HEK293 (cell line): ENCODE results near the gene PLEKHH2.

Experiments
- CTCF ChIA-PET: fragments of 350-600 bp; formaldehyde crosslinking; extraction: SDS; loops from one replicate; lab custom pipeline; 2021; ENCODE audit warnings: antibody characterized with exemption; lab: Yijun Ruan, JAX
- POLR2A ChIA-PET: fragments of 300-600 bp; formaldehyde crosslinking; extraction: SDS; loops from one replicate; lab custom pipeline; 2020; ENCODE audit warnings: antibody characterized with exemption, inconsistent platforms; lab: Yijun Ruan, JAX
- H3K27ac ChIP-seq: fragments of 200-500 bp; sonication (Bioruptor generic); 2 replicates; pipeline ENCODE4 v1.5.1; 2014; ENCODE audit warnings: low read depth, low read length, control low read depth, inconsistent platforms; ENCODE audit errors: extremely low read depth
- H3K36me3 ChIP-seq, 2 experiments: fragments of 200-500 bp in 1 of 2; sonication (Bioruptor generic) in 1 of 2; 1 replicate in 1 of 2; 2 replicates in 1 of 2; pipeline ENCODE4 v1.5.1; 2014 to 2017; ENCODE audit warnings: inconsistent platforms in 2 of 2, low read length in 2 of 2; ENCODE audit not compliant: control insufficient read depth in 2 of 2, insufficient read depth in 1 of 2
- H3K4me1 ChIP-seq: fragments of 200-500 bp; sonication (Bioruptor generic); 2 replicates; pipeline ENCODE4 v1.5.1; 2014; ENCODE audit warnings: mild to moderate bottlenecking, low read length, inconsistent platforms; ENCODE audit not compliant: control insufficient read depth, insufficient read depth
- H3K4me3 ChIP-seq: 2 replicates; pipeline ENCODE4 v1.5.1; 2011; ENCODE audit warnings: low read depth, mild to moderate bottlenecking, control low read depth, low read length, moderate library complexity
- H3K9me3 ChIP-seq: fragments of 200-500 bp; sonication (Bioruptor generic); 2 replicates; pipeline ENCODE4 v1.5.1; 2014; ENCODE audit warnings: low read depth, low read length, inconsistent platforms; ENCODE audit not compliant: control insufficient read depth, insufficient read depth
- EGR2 ChIP-seq: fragments of 450-650 bp; formaldehyde crosslinking; IDR thresholded peaks from 2 replicates; pipeline ENCODE4 v1.5.1; 2016; ENCODE audit warnings: low read depth, missing biosample characterization, missing genetic modification characterization
- GLI2 ChIP-seq: fragments of 450-650 bp; formaldehyde crosslinking; IDR thresholded peaks from 2 replicates; pipeline ENCODE4; 2017; ENCODE audit warnings: missing biosample characterization, missing genetic modification characterization, low read depth, borderline replicate concordance
- HOXC10 ChIP-seq: sonication (generic); formaldehyde crosslinking; IDR thresholded peaks from 2 replicates; pipeline ENCODE4 v1.8.1; 2023; ENCODE audit warnings: mild to moderate bottlenecking, missing genetic modification reagents
- IKZF3 ChIP-seq: fragments of 450-650 bp; IDR thresholded peaks from 2 replicates; pipeline ENCODE4 v1.5.0; 2018; ENCODE audit warnings: missing biosample characterization, mild to moderate bottlenecking, missing genetic modification characterization, moderate library complexity
- OVOL3 ChIP-seq: fragments of 450-650 bp; formaldehyde crosslinking; IDR thresholded peaks from 2 replicates; pipeline ENCODE4 v1.5.1; 2016; ENCODE audit warnings: missing biosample characterization, missing genetic modification characterization
- PATZ1 ChIP-seq: fragments of 450-650 bp; formaldehyde crosslinking; IDR thresholded peaks from 2 replicates; pipeline ENCODE4 v1.5.1; 2016; ENCODE audit warnings: missing biosample characterization, missing genetic modification characterization
- RBAK ChIP-seq: fragments of 450-650 bp; formaldehyde crosslinking; IDR thresholded peaks from 2 replicates; pipeline ENCODE4 v1.5.1; 2016; ENCODE audit warnings: missing biosample characterization, missing genetic modification characterization
- SCRT1 ChIP-seq: fragments of 450-650 bp; formaldehyde crosslinking; IDR thresholded peaks from 2 replicates; pipeline ENCODE4 v1.5.1; 2016; ENCODE audit warnings: missing biosample characterization, missing genetic modification characterization, borderline replicate concordance
- TCF7L2 ChIP-seq: IDR thresholded peaks from 2 replicates; pipeline ENCODE4 v1.6.1; 2011; ENCODE audit warnings: low read depth, mild to moderate bottlenecking, inconsistent platforms, low read length, moderate library complexity, borderline replicate concordance
- ZBTB1 ChIP-seq: fragments of 450-650 bp; formaldehyde crosslinking; IDR thresholded peaks from 2 replicates; pipeline ENCODE4 v1.5.1; 2016; ENCODE audit warnings: missing biosample characterization, missing genetic modification characterization
- ZNF140 ChIP-seq: fragments of 450-650 bp; formaldehyde crosslinking; IDR thresholded peaks from 2 replicates; pipeline ENCODE4 v1.5.1; 2016; ENCODE audit warnings: missing biosample characterization, missing genetic modification characterization
- ZNF146 ChIP-seq: fragments of 450-650 bp; formaldehyde crosslinking; IDR thresholded peaks from 2 replicates; pipeline ENCODE4 v1.5.1; 2016; ENCODE audit warnings: missing biosample characterization, missing genetic modification characterization
- ZNF174 ChIP-seq: fragments of 450-650 bp; formaldehyde crosslinking; IDR thresholded peaks from 2 replicates; pipeline ENCODE4 v1.5.0; 2017; ENCODE audit warnings: missing biosample characterization, mild to moderate bottlenecking, missing genetic modification characterization
- ZNF175 ChIP-seq: fragments of 450-650 bp; formaldehyde crosslinking; IDR thresholded peaks from 2 replicates; pipeline ENCODE4 v1.5.1; 2016; ENCODE audit warnings: missing biosample characterization, missing genetic modification characterization
- ZNF223 ChIP-seq: fragments of 450-650 bp; formaldehyde crosslinking; IDR thresholded peaks from 2 replicates; pipeline ENCODE4 v1.5.1; 2016; ENCODE audit warnings: missing biosample characterization, missing genetic modification characterization
- ZNF24 ChIP-seq: fragments of 450-650 bp; formaldehyde crosslinking; IDR thresholded peaks from 2 replicates; pipeline ENCODE4 v1.5.1; 2016; ENCODE audit warnings: missing biosample characterization, missing genetic modification characterization
- ZNF311 ChIP-seq: fragments of 450-650 bp; formaldehyde crosslinking; IDR thresholded peaks from 2 replicates; pipeline ENCODE4 v1.5.1; 2017; ENCODE audit warnings: missing biosample characterization, missing genetic modification characterization, borderline replicate concordance
- ZNF37A ChIP-seq: fragments of 450-650 bp; IDR thresholded peaks from 2 replicates; pipeline ENCODE4 v1.5.1; 2018; ENCODE audit warnings: missing biosample characterization, missing genetic modification characterization
- ZNF391 ChIP-seq: fragments of 450-650 bp; formaldehyde crosslinking; IDR thresholded peaks from 2 replicates; pipeline ENCODE4 v1.5.1; 2016; ENCODE audit warnings: low read depth, missing biosample characterization, missing genetic modification characterization, borderline replicate concordance
- ZNF394 ChIP-seq: fragments of 450-650 bp; formaldehyde crosslinking; IDR thresholded peaks from 2 replicates; pipeline ENCODE4 v1.5.1; 2016; ENCODE audit warnings: missing biosample characterization, missing genetic modification characterization, mild to moderate bottlenecking, moderate library complexity, borderline replicate concordance
- ZNF398 ChIP-seq: fragments of 450-650 bp; formaldehyde crosslinking; IDR thresholded peaks from 2 replicates; pipeline ENCODE4 v1.5.1; 2017; ENCODE audit warnings: missing biosample characterization, missing genetic modification characterization
- ZNF561 ChIP-seq: fragments of 450-650 bp; IDR thresholded peaks from 2 replicates; pipeline ENCODE4 v1.5.1; 2018; ENCODE audit warnings: missing biosample characterization, missing genetic modification characterization, borderline replicate concordance
- ZNF747 ChIP-seq: fragments of 450-650 bp; formaldehyde crosslinking; IDR thresholded peaks from 2 replicates; pipeline ENCODE4 v1.5.1; 2016; ENCODE audit warnings: missing biosample characterization, missing genetic modification characterization
- ZNF792 ChIP-seq: fragments of 450-650 bp; formaldehyde crosslinking; IDR thresholded peaks from 2 replicates; pipeline ENCODE4 v1.5.1; 2016; ENCODE audit warnings: missing biosample characterization, missing genetic modification characterization
- ZSCAN4 ChIP-seq: fragments of 450-650 bp; formaldehyde crosslinking; IDR thresholded peaks from 2 replicates; pipeline ENCODE4 v1.5.1; 2017; ENCODE audit warnings: missing biosample characterization, missing genetic modification characterization
- TF ChIP-seq, protein P1 (sequence below): fragments of 450-650 bp; formaldehyde crosslinking; IDR thresholded peaks from 2 replicates; pipeline ENCODE4 v1.5.1; 2016; ENCODE audit warnings: missing biosample characterization, missing genetic modification characterization
- TF ChIP-seq, protein P2 (sequence below): fragments of 450-650 bp; formaldehyde crosslinking; IDR thresholded peaks from 2 replicates; pipeline ENCODE4 v1.5.1; 2016; ENCODE audit warnings: missing biosample characterization, missing genetic modification characterization

Gene PLEKHH2

DNA sequence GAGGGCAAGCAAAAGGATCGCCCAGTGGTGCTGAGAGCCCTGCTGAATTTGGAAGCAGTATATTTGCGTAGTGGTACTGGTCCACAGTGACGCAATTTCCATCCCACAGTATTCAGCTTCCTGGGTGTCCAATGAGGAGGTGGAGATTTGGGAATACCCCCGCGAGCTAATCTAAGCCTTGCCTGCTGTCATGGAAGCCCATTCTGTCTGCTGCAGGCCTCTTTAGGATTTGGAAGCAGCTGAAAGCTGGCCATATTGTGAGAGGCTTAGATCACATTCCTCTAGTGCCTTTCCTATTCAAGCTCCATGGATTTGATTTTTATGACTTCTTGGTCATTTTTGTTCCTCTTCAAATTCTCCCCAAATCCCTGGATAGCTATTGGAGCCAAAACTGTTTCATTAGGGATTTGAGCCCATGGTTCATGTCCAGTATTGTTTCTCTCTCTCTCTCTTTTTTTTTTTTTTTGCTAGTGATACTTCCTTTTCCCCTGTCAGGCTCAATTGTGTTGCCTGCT, 114.5 kb downstream of the PLEKHH2 start:
- no peaks in the 10 kb centered on the region for H3K9me3 ChIP-seq

DNA sequence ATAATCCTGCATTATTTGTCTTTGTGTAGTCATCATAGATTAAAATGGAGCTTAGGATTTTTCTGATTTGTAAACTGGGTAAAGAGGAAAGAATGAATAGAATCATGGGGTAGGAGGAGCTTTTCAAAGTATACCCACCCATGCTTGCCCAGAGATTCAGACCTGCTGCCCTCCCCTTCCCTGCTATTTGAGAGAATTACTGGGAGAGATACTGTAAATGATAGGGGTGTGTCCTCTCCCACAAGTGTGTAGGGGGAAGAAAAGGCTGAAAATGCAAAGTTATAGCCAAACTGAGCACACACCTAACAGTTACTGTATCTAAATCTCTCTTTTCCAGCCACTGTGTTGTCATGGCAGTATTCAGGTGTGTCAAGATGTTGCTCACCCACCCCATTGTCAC, 115.2 kb downstream of the PLEKHH2 start:
- CTCF ChIA-PET = no interaction called here
- POLR2A ChIA-PET = interaction anchor here (1.2 kb wide), 1 partner anchor 22 kb away, joined by 3 read pairs; the partner anchor contains the start of gene DYNC2LI1
- no peak for TF ChIP-seq TCF7L2
- TF ChIP-seq, protein P1, sequence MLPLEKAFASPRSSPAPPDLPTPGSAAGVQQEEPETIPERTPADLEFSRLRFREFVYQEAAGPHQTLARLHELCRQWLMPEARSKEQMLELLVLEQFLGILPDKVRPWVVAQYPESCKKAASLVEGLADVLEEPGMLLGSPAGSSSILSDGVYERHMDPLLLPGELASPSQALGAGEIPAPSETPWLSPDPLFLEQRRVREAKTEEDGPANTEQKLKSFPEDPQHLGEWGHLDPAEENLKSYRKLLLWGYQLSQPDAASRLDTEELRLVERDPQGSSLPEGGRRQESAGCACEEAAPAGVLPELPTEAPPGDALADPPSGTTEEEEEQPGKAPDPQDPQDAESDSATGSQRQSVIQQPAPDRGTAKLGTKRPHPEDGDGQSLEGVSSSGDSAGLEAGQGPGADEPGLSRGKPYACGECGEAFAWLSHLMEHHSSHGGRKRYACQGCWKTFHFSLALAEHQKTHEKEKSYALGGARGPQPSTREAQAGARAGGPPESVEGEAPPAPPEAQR = no peak
- TF ChIP-seq SCRT1 (tag by site-specific recombination) = no peak
- TF ChIP-seq IKZF3 (tag by site-specific recombination) = no peak
- TF ChIP-seq OVOL3 (tag by site-specific recombination) = no peak
- no peak for TF ChIP-seq ZNF174 (tag by site-specific recombination)
- no peak for TF ChIP-seq ZNF561
- no peak for TF ChIP-seq EGR2
- H3K27ac ChIP-seq = no peak overlapping the region
- no peaks in the 10 kb centered on the region for H3K4me1 ChIP-seq
- H3K9me3 ChIP-seq = no peaks in the 10 kb centered on the region
- no peak overlapping the region for H3K4me3 ChIP-seq
- peaks cover 0 to 6% of the 10 kb centered on the region in 2 experiments; a peak in 1 of 3 replicates for H3K36me3 ChIP-seq

More for the DNA sequence above, 114.5 kb downstream of the PLEKHH2 start:
- H3K36me3 ChIP-seq = peaks cover 0 to 6% of the 10 kb centered on the region in 2 experiments; a peak in 2 of 3 replicates
- POLR2A ChIA-PET = interaction anchor here (1.2 kb wide), 1 partner anchor 22 kb away, joined by 3 read pairs; the partner anchor contains the start of gene DYNC2LI1
- no peaks in the 10 kb centered on the region for H3K4me1 ChIP-seq
- TF ChIP-seq ZNF146 (tag by site-specific recombination) = no peak
- TF ChIP-seq ZNF175 (tag by site-specific recombination) = no peak
- no peak for TF ChIP-seq RBAK (tag by site-specific recombination)
- no peak for TF ChIP-seq ZNF37A (tag by site-specific recombination)
- TF ChIP-seq, protein P2, sequence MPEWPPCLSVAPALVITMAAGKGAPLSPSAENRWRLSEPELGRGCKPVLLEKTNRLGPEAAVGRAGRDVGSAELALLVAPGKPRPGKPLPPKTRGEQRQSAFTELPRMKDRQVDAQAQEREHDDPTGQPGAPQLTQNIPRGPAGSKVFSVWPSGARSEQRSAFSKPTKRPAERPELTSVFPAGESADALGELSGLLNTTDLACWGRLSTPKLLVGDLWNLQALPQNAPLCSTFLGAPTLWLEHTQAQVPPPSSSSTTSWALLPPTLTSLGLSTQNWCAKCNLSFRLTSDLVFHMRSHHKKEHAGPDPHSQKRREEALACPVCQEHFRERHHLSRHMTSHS (tag by site-specific recombination) = no peak
- no peak for TF ChIP-seq ZNF394 (tag by site-specific recombination)
- no peak for TF ChIP-seq ZNF792 (tag by site-specific recombination)
- no peak for TF ChIP-seq ZNF391 (tag by site-specific recombination)
- TF ChIP-seq HOXC10 (CRISPR knock-in tag) = no peak
- no peak for TF ChIP-seq ZNF140
- no peak for TF ChIP-seq ZBTB1
- TF ChIP-seq ZNF398 = no peak
- CTCF ChIA-PET = no interaction called here
- no peak overlapping the region for H3K4me3 ChIP-seq
- no peak overlapping the region for H3K27ac ChIP-seq

- POLR2A ChIA-PET = no interaction called here
- peaks cover 3 to 6% of the 10 kb centered on the region in 2 experiments; a peak in 2 of 3 replicates for H3K36me3 ChIP-seq
- no peaks in the 10 kb centered on the region for H3K9me3 ChIP-seq
- CTCF ChIA-PET = no interaction called here
- no peaks in the 10 kb centered on the region for H3K4me1 ChIP-seq
- no peak overlapping the region for H3K27ac ChIP-seq
- H3K4me3 ChIP-seq = no peak overlapping the region
- TF ChIP-seq ZNF24 (tag by site-specific recombination) (no peak), ZNF311 (tag by site-specific recombination) (no peak), PATZ1 (tag by site-specific recombination) (no peak), ZSCAN4 (tag by site-specific recombination) (peak; percentile 23; the same call in 1 of the 2 replicates), ZNF747 (tag by site-specific recombination) (no peak), ZNF223 (tag by site-specific recombination) (no peak), GLI2 (no peak)
These were observed 117.1 kb downstream of the PLEKHH2 start for GRCh38 chr2:43754180-43754579.
